Transverse colon (tissue), 4 donors: Measurements from ENCODE around the gene LMCD1.

Experiments used
- CTCF ChIP-seq, 5 experiments: fragments of 200-600 bp in 3 of 5; fragments of 450-650 bp in 2 of 5; sonication (generic) in 3 of 5; IDR thresholded peaks; 1 replicate in 2 of 5; 2 replicates in 3 of 5; pipeline ENCODE4 v1.5.1; 2016 to 2017; ENCODE audit warnings: antibody characterized with exemption in 5 of 5, inconsistent platforms in 3 of 5, mild to moderate bottlenecking in 2 of 5, moderate library complexity in 1 of 5
- EP300 ChIP-seq: sonication (generic); formaldehyde crosslinking; IDR thresholded peaks from one replicate; pipeline ENCODE4 v1.6.1; 2017; ENCODE audit warnings: antibody characterized with exemption, low read depth
- POLR2AphosphoS5 ChIP-seq, 3 donors: sonication (generic); formaldehyde crosslinking; IDR thresholded peaks; one replicate each; pipeline ENCODE4 v1.6.1; 2016; ENCODE audit warnings: antibody characterized with exemption in 3 of 3

- TF ChIP-seq CTCF (IDR thresholded peaks at IDR 0.05) (no peak), POLR2AphosphoS5 (IDR thresholded peaks at IDR 0.05) (no peak), EP300 (no peak)
Measured at GRCh38 chr3:8549354-8549753, 47.7 kb downstream of the LMCD1 start.
